ENCODE measurements around the gene DERA. TPM values are rescaled to one million over a fixed set of nuclear protein-coding genes. Genes with fewer than 3 reads are reported as not detected.

The DERA gene
- total and polyA plus RNA-seq, 9 of the 15 experiments (the other 6 are each of a cell fraction or from before 2014, with no cell fraction given), result 5.5 to 15.5 (median 7.8) TPM

DNA sequence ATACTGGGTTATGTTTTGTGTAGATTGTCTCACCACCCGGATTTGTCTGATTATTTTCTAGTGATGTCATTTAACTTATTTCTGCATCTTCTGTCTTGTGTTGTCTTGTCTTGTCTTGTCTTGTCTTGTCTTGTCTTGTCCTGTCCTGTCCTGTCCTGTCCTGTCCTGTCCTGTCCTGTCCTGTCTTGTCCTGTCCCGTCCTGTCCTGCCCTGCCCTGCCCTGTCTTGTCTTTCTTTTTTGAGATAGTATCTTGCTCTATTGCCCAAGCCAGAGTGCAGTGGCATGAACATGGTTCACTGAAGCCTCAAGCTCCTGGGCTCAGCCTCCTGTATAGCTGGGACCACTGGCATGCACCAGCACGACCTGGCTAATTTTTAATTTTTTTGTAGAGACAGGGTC lies 25.6 kb downstream of the DERA start (continued):
- TF ChIP-seq TAF15 (IDR thresholded peaks at IDR 0.05; ENCODE audit: low read depth, low read length), result no peak
- TF ChIP-seq, protein P1, sequence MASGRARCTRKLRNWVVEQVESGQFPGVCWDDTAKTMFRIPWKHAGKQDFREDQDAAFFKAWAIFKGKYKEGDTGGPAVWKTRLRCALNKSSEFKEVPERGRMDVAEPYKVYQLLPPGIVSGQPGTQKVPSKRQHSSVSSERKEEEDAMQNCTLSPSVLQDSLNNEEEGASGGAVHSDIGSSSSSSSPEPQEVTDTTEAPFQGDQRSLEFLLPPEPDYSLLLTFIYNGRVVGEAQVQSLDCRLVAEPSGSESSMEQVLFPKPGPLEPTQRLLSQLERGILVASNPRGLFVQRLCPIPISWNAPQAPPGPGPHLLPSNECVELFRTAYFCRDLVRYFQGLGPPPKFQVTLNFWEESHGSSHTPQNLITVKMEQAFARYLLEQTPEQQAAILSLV (tag; IDR thresholded peaks at IDR 0.05), result no peak

DNA sequence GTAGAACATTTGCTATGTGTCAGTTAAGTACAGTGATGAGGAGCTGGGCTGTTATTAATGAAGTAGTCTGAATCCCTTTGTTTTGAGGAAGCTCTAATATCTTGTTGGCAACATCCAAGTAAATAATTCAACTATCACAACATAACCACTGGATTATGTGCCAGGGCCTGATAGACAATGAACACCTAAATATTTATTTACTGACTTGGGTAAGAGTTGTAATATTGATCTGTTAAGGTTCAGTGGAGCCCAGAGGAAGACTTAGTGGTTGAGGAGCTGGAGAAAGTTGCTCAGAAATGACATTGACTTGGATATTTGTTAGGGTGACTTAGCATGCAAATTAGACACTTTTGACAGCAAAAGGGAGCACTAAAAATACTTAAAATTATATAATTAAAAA lies 26.8 kb downstream of the DERA start:
- H3K27me3 ChIP-seq (ENCODE audit: control insufficient read depth in 2 of 2, insufficient read depth in 2 of 2, low read length in 2 of 2), result no peaks in the 10 kb centered on the region
- ChIA-PET POLR2A (interaction anchor here (1.3 kb wide), 1 partner anchor 9 kb away, joined by 4 read pairs; no protein-coding TSS in a partner anchor), CTCF (ENCODE audit: low intra/inter-chr PET ratio) (no interaction called here)
- no peaks in the 10 kb centered on the region for H3K79me2 ChIP-seq (ENCODE audit: control insufficient read depth, insufficient read depth, low read length)
- no peaks in the 10 kb centered on the region for H3K9me1 ChIP-seq (ENCODE audit: control insufficient read depth, insufficient read depth, low read length)
- H3K4me1 ChIP-seq (replicated peaks in 1 of 2; ENCODE audit: control insufficient read depth in 2 of 2, insufficient read depth in 2 of 2, low read length in 2 of 2), result no peaks in the 10 kb centered on the region; a peak in 1 of 5 replicates
- ATAC-seq (no peak), DNase-seq (ENCODE audit: extremely low read depth in 1 of 4, low spot score in 3 of 4) (no peak), FAIRE-seq (no peak)
- H3K4me2 ChIP-seq (ENCODE audit: insufficient read depth, low read length), result no peak overlapping the region
- H3K9ac ChIP-seq (ENCODE audit: insufficient read depth in 1 of 2, low read depth in 2 of 2, low read length in 2 of 2), result no peak overlapping the region
- in situ Hi-C loops (cut with MboI) (no loop called here), intact Hi-C loops (cut with micrococcal nuclease) (no loop called here)
- BruUV-seq (replicated peaks), result no TSS peak
- no peaks in the 10 kb centered on the region for H3K9me3 ChIP-seq (replicated peaks; ENCODE audit: control insufficient read depth, insufficient read depth, low read depth, low read length)
- H2AFZ ChIP-seq (ENCODE audit: low read depth, low read length), result no peak overlapping the region
- no peaks in the 10 kb centered on the region for H4K20me1 ChIP-seq (replicated peaks; ENCODE audit: control insufficient read depth, insufficient read depth, low read length)
- H3K4me3 ChIP-seq, result no peak overlapping the region
- no peaks in the 10 kb centered on the region for H3K36me3 ChIP-seq (ENCODE audit: control insufficient read depth, insufficient read depth, low read length)
- H3K27ac ChIP-seq (ENCODE audit: extremely low read depth, low read depth, low read length), result no peak overlapping the region
- no peak for TF ChIP-seq ZNF551 (CRISPR knock-in tag; IDR thresholded peaks at IDR 0.05)
- TF ChIP-seq, protein P2, sequence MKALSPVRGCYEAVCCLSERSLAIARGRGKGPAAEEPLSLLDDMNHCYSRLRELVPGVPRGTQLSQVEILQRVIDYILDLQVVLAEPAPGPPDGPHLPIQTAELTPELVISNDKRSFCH (CRISPR knock-in tag; IDR thresholded peaks at IDR 0.05), result no peak
- TF ChIP-seq, protein P2 (tag; IDR thresholded peaks at IDR 0.05), result no peak
- TF ChIP-seq SMARCA4 (IDR thresholded peaks at IDR 0.05), result no peak
- TF ChIP-seq ZFP36 (IDR thresholded peaks at IDR 0.05; ENCODE audit: low read depth, low read length, partially characterized antibody), result no peak
- no peak for TF ChIP-seq CHD4 (IDR thresholded peaks at IDR 0.05; ENCODE audit: insufficient read depth, insufficient replicate concordance, low read depth, low read length, poor library complexity, severe bottlenecking)
- TF ChIP-seq SRSF3 (IDR thresholded peaks at IDR 0.05; ENCODE audit: insufficient read depth, low read length), result no peak
- no peak for TF ChIP-seq POLR2AphosphoS5 (IDR thresholded peaks at IDR 0.05; ENCODE audit: control insufficient read depth, insufficient read depth, low read depth, low read length)
- no peak for TF ChIP-seq ESRRA (IDR thresholded peaks at IDR 0.05; ENCODE audit: borderline replicate concordance, low read depth)
- no peak for TF ChIP-seq NR1H2 (CRISPR knock-in tag; IDR thresholded peaks at IDR 0.05)
- TF ChIP-seq, protein P3, sequence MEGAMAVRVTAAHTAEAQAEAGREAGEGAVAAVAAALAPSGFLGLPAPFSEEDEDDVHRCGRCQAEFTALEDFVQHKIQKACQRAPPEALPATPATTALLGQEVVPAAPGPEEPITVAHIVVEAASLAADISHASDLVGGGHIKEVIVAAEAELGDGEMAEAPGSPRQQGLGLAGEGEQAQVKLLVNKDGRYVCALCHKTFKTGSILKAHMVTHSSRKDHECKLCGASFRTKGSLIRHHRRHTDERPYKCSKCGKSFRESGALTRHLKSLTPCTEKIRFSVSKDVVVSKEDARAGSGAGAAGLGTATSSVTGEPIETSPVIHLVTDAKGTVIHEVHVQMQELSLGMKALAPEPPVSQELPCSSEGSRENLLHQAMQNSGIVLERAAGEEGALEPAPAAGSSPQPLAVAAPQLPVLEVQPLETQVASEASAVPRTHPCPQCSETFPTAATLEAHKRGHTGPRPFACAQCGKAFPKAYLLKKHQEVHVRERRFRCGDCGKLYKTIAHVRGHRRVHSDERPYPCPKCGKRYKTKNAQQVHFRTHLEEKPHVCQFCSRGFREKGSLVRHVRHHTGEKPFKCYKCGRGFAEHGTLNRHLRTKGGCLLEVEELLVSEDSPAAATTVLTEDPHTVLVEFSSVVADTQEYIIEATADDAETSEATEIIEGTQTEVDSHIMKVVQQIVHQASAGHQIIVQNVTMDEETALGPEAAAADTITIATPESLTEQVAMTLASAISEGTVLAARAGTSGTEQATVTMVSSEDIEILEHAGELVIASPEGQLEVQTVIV (CRISPR knock-in tag; IDR thresholded peaks at IDR 0.05; ENCODE audit: borderline replicate concordance), result no peak
- TF ChIP-seq CHCHD3 (CRISPR knock-in tag; IDR thresholded peaks at IDR 0.05), result no peak
- TF ChIP-seq ZNF695 (CRISPR knock-in tag; IDR thresholded peaks at IDR 0.05), result no peak
- TF ChIP-seq, protein P4, sequence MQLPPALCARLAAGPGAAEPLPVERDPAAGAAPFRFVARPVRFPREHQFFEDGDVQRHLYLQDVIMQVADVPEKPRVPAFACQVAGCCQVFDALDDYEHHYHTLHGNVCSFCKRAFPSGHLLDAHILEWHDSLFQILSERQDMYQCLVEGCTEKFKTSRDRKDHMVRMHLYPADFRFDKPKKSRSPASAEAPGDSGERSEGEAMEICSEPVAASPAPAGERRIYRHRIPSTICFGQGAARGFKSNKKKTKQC (CRISPR knock-in tag; IDR thresholded peaks at IDR 0.05), result no peak
- no peak for TF ChIP-seq U2AF1 (optimal IDR thresholded peaks at IDR 0.05; ENCODE audit: low read depth, low read length)

Measured in K562 (cell line).